H9 (cell line): Measurements from ENCODE around the gene GNE. TPM values are rescaled to one million over a fixed set of nuclear protein-coding genes. Genes with fewer than 3 reads are reported as not detected.
"Not testable (repeated sequence)": the region's sequence is repeated elsewhere in the genome, so short reads cannot be mapped to it uniquely, and the experiment has no call there.

Experiments
- DNase-seq: peaks from one replicate; pipeline ENCODE4 v3.0.0-alpha.2; 2017
- H2AFZ ChIP-seq: one replicate; pipeline ENCODE4 v1.6.1; 2013; ENCODE audit warnings: mild to moderate bottlenecking, low read length, control low read depth, moderate library complexity
- H2AK5ac ChIP-seq: 2 replicates; pipeline ENCODE4 v1.6.1; 2013; ENCODE audit warnings: low read length, control low read depth, mixed read lengths; ENCODE audit not compliant: insufficient read length
- H2BK120ac ChIP-seq: one replicate; pipeline ENCODE4 v1.6.1; 2013; ENCODE audit warnings: low read depth, mild to moderate bottlenecking, low read length, control low read depth, inconsistent platforms; ENCODE audit not compliant: poor library complexity, severe bottlenecking
- H2BK12ac ChIP-seq: 2 replicates; pipeline ENCODE4 v1.6.1; 2013; ENCODE audit warnings: low read length, control low read depth, mixed read lengths, low read depth; ENCODE audit not compliant: insufficient read length
- H2BK15ac ChIP-seq: 2 replicates; pipeline ENCODE4 v1.6.1; 2013; ENCODE audit warnings: low read depth, low read length, control low read depth
- H2BK20ac ChIP-seq: one replicate; pipeline ENCODE4 v1.6.1; 2013; ENCODE audit warnings: low read depth, mild to moderate bottlenecking, low read length, control low read depth, inconsistent platforms; ENCODE audit not compliant: poor library complexity, severe bottlenecking
- H2BK5ac ChIP-seq: 2 replicates; pipeline ENCODE4 v1.6.1; 2013; ENCODE audit warnings: low read length, control low read depth, mixed read lengths; ENCODE audit not compliant: insufficient read length
- H3K14ac ChIP-seq: 2 replicates; pipeline ENCODE4 v1.6.1; 2013; ENCODE audit warnings: low read length, control low read depth; ENCODE audit not compliant: insufficient read depth
- H3K18ac ChIP-seq: 2 replicates; pipeline ENCODE4 v1.6.1; 2013; ENCODE audit warnings: low read depth, mild to moderate bottlenecking, mixed read lengths, low read length, control low read depth; ENCODE audit not compliant: insufficient read length
- H3K23ac ChIP-seq: 2 replicates; pipeline ENCODE4 v1.6.1; 2013; ENCODE audit warnings: low read length, control low read depth, mixed read lengths, low read depth; ENCODE audit not compliant: insufficient read length
- H3K23me2 ChIP-seq: 2 replicates; pipeline ENCODE4 v1.6.1; 2013; ENCODE audit warnings: low read depth, mild to moderate bottlenecking, mixed read lengths, low read length, control low read depth; ENCODE audit not compliant: insufficient read length, poor library complexity, severe bottlenecking
- H3K27ac ChIP-seq: 2 replicates; pipeline ENCODE4 v1.5.1; 2013; ENCODE audit warnings: low read length, control low read depth, mixed read lengths, low read depth; ENCODE audit not compliant: insufficient read length
- H3K27me3 ChIP-seq: 2 replicates; pipeline ENCODE4 v1.6.1; 2013; ENCODE audit warnings: low read length, control low read depth, inconsistent platforms; ENCODE audit not compliant: insufficient read depth
- H3K4ac ChIP-seq: 2 replicates; pipeline ENCODE4 v1.6.1; 2013; ENCODE audit warnings: low read depth, mild to moderate bottlenecking, control low read depth, inconsistent platforms, low read length, moderate library complexity
- H3K4me1 ChIP-seq: 2 replicates; pipeline ENCODE4 v1.6.1; 2013; ENCODE audit warnings: low read length, control low read depth, inconsistent platforms; ENCODE audit not compliant: insufficient read depth
- H3K4me2 ChIP-seq: 2 replicates; pipeline ENCODE4 v1.6.1; 2013; ENCODE audit warnings: low read length, control low read depth, mixed read lengths; ENCODE audit not compliant: insufficient read length, insufficient read depth
- H3K56ac ChIP-seq: 2 replicates; pipeline ENCODE4 v1.6.1; 2013; ENCODE audit warnings: low read depth, mild to moderate bottlenecking, mixed read lengths, low read length, control low read depth; ENCODE audit not compliant: insufficient read length
- H3K79me1 ChIP-seq: 2 replicates; pipeline ENCODE4 v1.6.1; 2013; ENCODE audit warnings: low read depth, mild to moderate bottlenecking, moderate library complexity, low read length, control low read depth, inconsistent platforms; ENCODE audit not compliant: insufficient read depth, poor library complexity, severe bottlenecking
- H3K79me2 ChIP-seq: 2 replicates; pipeline ENCODE4 v1.6.1; 2013; ENCODE audit warnings: low read length, control low read depth, inconsistent platforms; ENCODE audit not compliant: insufficient read depth
- H3K9ac ChIP-seq: 2 replicates; pipeline ENCODE4 v1.6.1; 2013; ENCODE audit warnings: low read length, control low read depth, mixed read lengths; ENCODE audit not compliant: insufficient read length; ENCODE audit errors: extremely low read depth
- H3K9me3 ChIP-seq: one replicate; pipeline ENCODE4 v1.6.1; 2013; ENCODE audit warnings: low read depth, low read length, inconsistent platforms; ENCODE audit not compliant: control insufficient read depth
- H3T11ph ChIP-seq: one replicate; pipeline ENCODE4 v1.6.1; 2013; ENCODE audit warnings: mild to moderate bottlenecking, low read length, control low read depth, inconsistent platforms
- H4K20me1 ChIP-seq: one replicate; pipeline ENCODE4 v1.6.1; 2013; ENCODE audit not compliant: control insufficient read depth, insufficient read length, insufficient read depth
- H4K5ac ChIP-seq: 2 replicates; pipeline ENCODE4 v1.6.1; 2013; ENCODE audit warnings: low read depth, mild to moderate bottlenecking, mixed read lengths, low read length, control low read depth; ENCODE audit not compliant: insufficient read length
- H4K8ac ChIP-seq: replicated peaks from 2 replicates; pipeline ENCODE4 v1.6.1; 2013; ENCODE audit warnings: low read length, control low read depth, mixed read lengths, low read depth; ENCODE audit not compliant: insufficient read length
- H4K91ac ChIP-seq: 2 replicates; pipeline ENCODE4 v1.6.1; 2013; ENCODE audit warnings: low read depth, mild to moderate bottlenecking, moderate library complexity, mixed read lengths, low read length, control low read depth; ENCODE audit not compliant: insufficient read length
- H3K27ac Mint-ChIP-seq, 3 experiments: 2 replicates in 2 of 3; 3 replicates in 1 of 3; pipeline ENCODE4 v1.8.0; 2020 to 2021; ENCODE audit warnings: mixed read lengths in 3 of 3, mild to moderate bottlenecking in 1 of 3, moderate library complexity in 1 of 3
- H3K27me3 Mint-ChIP-seq: 2 replicates; pipeline ENCODE4 v1.8.0; 2021; ENCODE audit warnings: low read depth, mild to moderate bottlenecking, moderate library complexity, mixed read lengths
- H3K36me3 Mint-ChIP-seq, 3 experiments: 2 replicates in 2 of 3; 3 replicates in 1 of 3; pipeline ENCODE4 v1.8.0; 2020 to 2021; ENCODE audit warnings: low read depth in 3 of 3, mixed read lengths in 3 of 3; ENCODE audit not compliant: insufficient read depth in 1 of 3
- H3K4me1 Mint-ChIP-seq, 2 experiments: 2 replicates each; pipeline ENCODE4 v1.8.0; 2020; ENCODE audit warnings: mixed read lengths in 2 of 2
- H3K4me3 Mint-ChIP-seq, 2 experiments: 2 replicates in 1 of 2; 3 replicates in 1 of 2; pipeline ENCODE4 v1.8.0; 2020 to 2021; ENCODE audit warnings: mild to moderate bottlenecking in 2 of 2, mixed read lengths in 2 of 2, moderate library complexity in 1 of 2
- H3K9me3 Mint-ChIP-seq, 2 experiments: 2 replicates in 1 of 2; 3 replicates in 1 of 2; pipeline ENCODE4 v1.8.0; 2020; ENCODE audit warnings: mild to moderate bottlenecking in 2 of 2, mixed read lengths in 2 of 2, moderate library complexity in 1 of 2
- WGBS: extraction: QIAGEN DNeasy Blood & Tissue Kit; methylation state at CpG from one replicate; pipeline ENCODE4 v1.1.7; 2013; ENCODE audit warnings: missing lambda C conversion rate, low lambda C conversion rate, mixed read lengths; ENCODE audit not compliant: insufficient read length; ENCODE audit errors: extremely low coverage; 5-methylcytosine and 5-hydroxymethylcytosine counted together
- total RNA-seq: library from RNA; stranded (reverse); gene quantifications from 2 replicates; pipeline ENCODE4 v1.2.1, GENCODE V29; 2021
- TF ChIP-seq, protein P1 (sequence below): fragments of 200-600 bp; sonication (generic); conservative IDR thresholded peaks from 3 replicates; pipeline ENCODE4 v1.8.0; 2021; ENCODE audit warnings: antibody characterized with exemption, mild to moderate bottlenecking

The GNE gene
- total RNA-seq, 1 experiment from 2014 or later, result 6.3 TPM

DNA sequence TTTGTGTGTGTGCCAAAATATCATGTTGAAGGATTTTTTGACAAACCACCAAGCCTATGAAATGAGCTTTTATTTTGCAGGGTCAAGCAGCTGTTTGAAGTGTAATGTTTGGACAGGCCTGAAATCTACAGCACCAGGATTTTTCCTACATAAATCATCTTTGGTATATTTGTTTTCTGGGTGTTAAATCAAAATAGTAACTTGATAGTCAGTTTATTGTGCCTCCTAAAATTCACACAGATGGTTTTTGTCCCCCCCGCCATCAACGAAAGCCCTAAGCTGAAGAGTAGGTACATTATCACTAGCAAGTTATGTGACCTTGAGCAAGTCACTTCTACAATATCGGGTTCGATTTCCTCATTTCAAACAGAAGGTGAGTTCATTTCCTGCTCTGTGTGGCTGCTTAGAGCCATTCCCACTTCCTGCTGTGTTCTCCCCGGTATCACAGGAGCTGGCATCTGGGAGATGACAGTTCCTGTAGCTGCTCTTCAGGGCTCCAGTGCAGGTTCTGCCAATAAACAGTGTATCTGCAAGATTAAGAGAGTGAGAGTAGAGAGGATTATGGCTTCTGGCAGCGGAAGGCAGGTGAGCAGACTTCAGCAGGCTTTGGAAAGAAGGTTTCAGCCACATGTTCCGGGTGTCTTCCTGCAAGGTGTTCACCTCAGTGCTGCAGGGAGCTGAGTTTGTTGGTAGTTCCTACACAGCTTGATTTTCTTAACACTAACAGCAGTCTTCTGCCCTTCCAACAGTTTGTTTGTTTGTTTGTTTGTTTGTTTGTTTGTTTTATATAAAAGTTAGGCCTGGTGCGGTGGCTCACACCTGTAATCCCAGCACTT, 48.4 kb upstream of the GNE start:
- Histone ChIP-seq H3K14ac (no peak overlapping the region), H2AFZ (no peak overlapping the region)
- peak overlapping the region in 1 of 3 experiments; percentile 23; a peak in 2 of 7 replicates for H3K27ac Mint-ChIP-seq

DNA sequence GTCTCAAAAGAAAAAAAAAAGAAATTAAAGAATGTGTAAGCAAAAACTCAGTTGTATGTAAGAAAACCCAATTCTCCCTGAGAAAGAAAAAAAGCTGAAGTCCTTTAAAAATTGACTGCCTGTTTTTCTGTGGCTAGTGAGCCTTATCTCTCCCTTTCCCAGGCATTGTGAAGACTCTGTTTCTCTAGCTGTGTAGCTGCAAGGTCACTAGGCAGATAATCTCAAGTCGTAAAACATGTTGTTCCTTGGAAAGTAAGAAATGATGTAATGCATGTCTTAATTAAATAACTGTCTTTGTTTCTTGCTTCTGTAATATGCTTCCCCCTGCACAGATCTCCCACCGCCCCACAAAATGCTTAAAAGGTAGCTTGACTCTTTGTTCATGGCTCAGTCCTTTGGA, 46.1 kb upstream of the GNE start:
- not testable (repeated sequence) for H2AK5ac ChIP-seq, H3K79me2 ChIP-seq, H3K79me1 ChIP-seq, H3K4me1 ChIP-seq, H2BK12ac ChIP-seq, H3T11ph ChIP-seq, H3K23ac ChIP-seq, H3K9ac ChIP-seq, H3K18ac ChIP-seq, H3K4ac ChIP-seq, H2BK120ac ChIP-seq, H3K9me3 ChIP-seq, H4K8ac ChIP-seq, H3K23me2 ChIP-seq, H4K91ac ChIP-seq, H2BK20ac ChIP-seq, H3K27me3 Mint-ChIP-seq, H3K4me1 Mint-ChIP-seq, H2AFZ ChIP-seq, H3K4me2 ChIP-seq, H3K27me3 ChIP-seq, H3K56ac ChIP-seq, H3K14ac ChIP-seq, H4K20me1 ChIP-seq, DNase-seq, H2BK5ac ChIP-seq, H2BK15ac ChIP-seq, H3K27ac ChIP-seq, H3K4me3 Mint-ChIP-seq, H3K9me3 Mint-ChIP-seq, H3K36me3 Mint-ChIP-seq, H4K5ac ChIP-seq
- H3K27ac Mint-ChIP-seq, result peak overlapping the region in 1 of 3 experiments; percentile 85; a peak in 2 of 7 replicates
- WGBS, result no CpG with 5 or more reads among the region's 2 CpGs

More for the DNA sequence above, 48.4 kb upstream of the GNE start:
- Histone ChIP-seq H3K4ac (no peak overlapping the region), H3K27me3 (no peaks in the 10 kb centered on the region), H4K91ac (no peak overlapping the region), H2BK5ac (no peak overlapping the region), H2BK15ac (no peak overlapping the region), H4K8ac (no peak overlapping the region), H3K79me1 (no peaks in the 10 kb centered on the region), H4K5ac (no peak overlapping the region), H3K4me2 (no peak overlapping the region), H3K18ac (no peak overlapping the region), H3K27ac (no peak overlapping the region), H3T11ph (no peak overlapping the region), H3K79me2 (no peaks in the 10 kb centered on the region), H3K23ac (no peak overlapping the region), H3K56ac (no peak overlapping the region), H3K4me1 (no peaks in the 10 kb centered on the region), H2BK20ac (no peak overlapping the region), H3K23me2 (no peaks in the 10 kb centered on the region), H3K9ac (no peak overlapping the region), H3K9me3 (no peaks in the 10 kb centered on the region), H2AK5ac (no peak overlapping the region), H2BK12ac (no peak overlapping the region), H4K20me1 (no peaks in the 10 kb centered on the region), H2BK120ac (no peak overlapping the region)
- DNase-seq, result no peak
- no CpG with 5 or more reads among the region's 8 CpGs for WGBS
- Mint-ChIP-seq H3K27me3 (no peaks in the 10 kb centered on the region), H3K4me3 (no peak overlapping the region), H3K9me3 (no peaks in the 10 kb centered on the region), H3K4me1 (peaks cover 0 to 4% of the 10 kb centered on the region in 2 experiments; a peak in 1 of 4 replicates), H3K36me3 (no peaks in the 10 kb centered on the region)
- TF ChIP-seq, protein P1, sequence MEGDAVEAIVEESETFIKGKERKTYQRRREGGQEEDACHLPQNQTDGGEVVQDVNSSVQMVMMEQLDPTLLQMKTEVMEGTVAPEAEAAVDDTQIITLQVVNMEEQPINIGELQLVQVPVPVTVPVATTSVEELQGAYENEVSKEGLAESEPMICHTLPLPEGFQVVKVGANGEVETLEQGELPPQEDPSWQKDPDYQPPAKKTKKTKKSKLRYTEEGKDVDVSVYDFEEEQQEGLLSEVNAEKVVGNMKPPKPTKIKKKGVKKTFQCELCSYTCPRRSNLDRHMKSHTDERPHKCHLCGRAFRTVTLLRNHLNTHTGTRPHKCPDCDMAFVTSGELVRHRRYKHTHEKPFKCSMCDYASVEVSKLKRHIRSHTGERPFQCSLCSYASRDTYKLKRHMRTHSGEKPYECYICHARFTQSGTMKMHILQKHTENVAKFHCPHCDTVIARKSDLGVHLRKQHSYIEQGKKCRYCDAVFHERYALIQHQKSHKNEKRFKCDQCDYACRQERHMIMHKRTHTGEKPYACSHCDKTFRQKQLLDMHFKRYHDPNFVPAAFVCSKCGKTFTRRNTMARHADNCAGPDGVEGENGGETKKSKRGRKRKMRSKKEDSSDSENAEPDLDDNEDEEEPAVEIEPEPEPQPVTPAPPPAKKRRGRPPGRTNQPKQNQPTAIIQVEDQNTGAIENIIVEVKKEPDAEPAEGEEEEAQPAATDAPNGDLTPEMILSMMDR, result no peak
